Thoracic aorta (tissue), 2 donors: Measurements from ENCODE around the gene BFSP1. TPM values are rescaled to one million over a fixed set of nuclear protein-coding genes. Genes with fewer than 3 reads are reported as not detected.

Experiments
- ATAC-seq: fragments of 150-250 bp; one replicate; pipeline ENCODE4 v1.8.0; 2017; ENCODE audit warnings: low read depth; ENCODE audit not compliant: insufficient number of reproducible peaks, low FRiP score
- DNase-seq: peaks from one replicate; pipeline ENCODE4 v3.0.0-alpha.2; 2020; ENCODE audit warnings: low spot score
- H3K27ac ChIP-seq, 2 donors: fragments of 200-600 bp; sonication (generic); 1 replicate in 1 of 2; 2 replicates in 1 of 2; pipeline ENCODE4 v1.5.1; 2016; ENCODE audit warnings: mild to moderate bottlenecking in 2 of 2, moderate library complexity in 2 of 2
- H3K27me3 ChIP-seq: fragments of 200-600 bp; sonication (generic); replicated peaks from 2 replicates; pipeline ENCODE4 v1.6.0; 2016; ENCODE audit warnings: mild to moderate bottlenecking; ENCODE audit not compliant: insufficient read depth
- H3K36me3 ChIP-seq: fragments of 200-600 bp; sonication (generic); one replicate; pipeline ENCODE4 v1.5.1; 2016
- H3K4me1 ChIP-seq, 2 donors: fragments of 200-600 bp; sonication (generic); 1 replicate in 1 of 2; 2 replicates in 1 of 2; pipeline versions ENCODE4 v1.5.1 to v1.6.0; 2016; ENCODE audit warnings: low read depth in 2 of 2, mild to moderate bottlenecking in 1 of 2; ENCODE audit not compliant: control insufficient read depth in 1 of 2
- H3K4me3 ChIP-seq: fragments of 200-600 bp; sonication (generic); 2 replicates; pipeline ENCODE4 v1.5.1; 2016; ENCODE audit warnings: mild to moderate bottlenecking
- H3K9me3 ChIP-seq: fragments of 200-600 bp; sonication (generic); 2 replicates; pipeline ENCODE4 v1.5.1; 2016
- total RNA-seq, 2 donors: library from RNA; depleted of rRNA; stranded (reverse); fragments of >200 nt; gene quantifications; one replicate each; pipeline versions ENCODE4 v1.1.0 to v1.2.3, GENCODE V29; 2016
- TF ChIP-seq, protein P1 (sequence below): fragments of 200-600 bp; sonication (generic); IDR thresholded peaks from one replicate; pipeline ENCODE4 v1.5.1; 2019; ENCODE audit warnings: antibody characterized with exemption

Gene BFSP1
- total RNA-seq, 2 donors from 2014 or later, result 2.4 to 3.0 TPM

GRCh38 chr20:17523326-17523725, 7.9 kb downstream of the BFSP1 start:
- Histone ChIP-seq H3K9me3 (no peaks in the 10 kb centered on the region), H3K27ac (no peak overlapping the region), H3K4me3 (no peak overlapping the region), H3K36me3 (no peaks in the 10 kb centered on the region), H3K27me3 (no peaks in the 10 kb centered on the region), H3K4me1 (no peaks in the 10 kb centered on the region)
- ATAC-seq (no peak), DNase-seq (no peak)
- TF ChIP-seq, protein P1, sequence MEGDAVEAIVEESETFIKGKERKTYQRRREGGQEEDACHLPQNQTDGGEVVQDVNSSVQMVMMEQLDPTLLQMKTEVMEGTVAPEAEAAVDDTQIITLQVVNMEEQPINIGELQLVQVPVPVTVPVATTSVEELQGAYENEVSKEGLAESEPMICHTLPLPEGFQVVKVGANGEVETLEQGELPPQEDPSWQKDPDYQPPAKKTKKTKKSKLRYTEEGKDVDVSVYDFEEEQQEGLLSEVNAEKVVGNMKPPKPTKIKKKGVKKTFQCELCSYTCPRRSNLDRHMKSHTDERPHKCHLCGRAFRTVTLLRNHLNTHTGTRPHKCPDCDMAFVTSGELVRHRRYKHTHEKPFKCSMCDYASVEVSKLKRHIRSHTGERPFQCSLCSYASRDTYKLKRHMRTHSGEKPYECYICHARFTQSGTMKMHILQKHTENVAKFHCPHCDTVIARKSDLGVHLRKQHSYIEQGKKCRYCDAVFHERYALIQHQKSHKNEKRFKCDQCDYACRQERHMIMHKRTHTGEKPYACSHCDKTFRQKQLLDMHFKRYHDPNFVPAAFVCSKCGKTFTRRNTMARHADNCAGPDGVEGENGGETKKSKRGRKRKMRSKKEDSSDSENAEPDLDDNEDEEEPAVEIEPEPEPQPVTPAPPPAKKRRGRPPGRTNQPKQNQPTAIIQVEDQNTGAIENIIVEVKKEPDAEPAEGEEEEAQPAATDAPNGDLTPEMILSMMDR, result no peak

DNA sequence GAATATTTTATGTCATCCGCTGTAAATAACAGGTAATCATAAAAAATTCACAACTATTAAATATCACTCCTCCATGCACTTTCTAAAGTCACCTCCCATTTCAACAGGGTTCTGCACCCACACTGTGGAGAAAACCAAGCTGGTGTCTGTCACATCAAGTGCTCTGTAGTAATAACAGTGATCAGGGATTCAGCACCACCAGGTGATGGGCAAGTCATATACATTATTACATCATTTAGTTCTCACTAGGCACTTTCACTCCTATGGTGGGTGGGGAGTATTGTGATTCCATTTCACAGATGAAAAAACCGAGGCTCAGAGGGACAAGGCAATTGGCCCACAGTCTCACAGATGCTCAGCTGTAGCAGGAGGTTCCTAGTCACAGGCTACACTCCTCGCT, 8.7 kb downstream of the BFSP1 start:
- Histone ChIP-seq H3K4me1 (no peaks in the 10 kb centered on the region), H3K4me3 (no peak overlapping the region), H3K27ac (no peak overlapping the region), H3K36me3 (no peaks in the 10 kb centered on the region), H3K27me3 (no peaks in the 10 kb centered on the region), H3K9me3 (no peaks in the 10 kb centered on the region)
- no peak for DNase-seq
- no peak for ATAC-seq
- TF ChIP-seq, protein P1, result no peak

DNA sequence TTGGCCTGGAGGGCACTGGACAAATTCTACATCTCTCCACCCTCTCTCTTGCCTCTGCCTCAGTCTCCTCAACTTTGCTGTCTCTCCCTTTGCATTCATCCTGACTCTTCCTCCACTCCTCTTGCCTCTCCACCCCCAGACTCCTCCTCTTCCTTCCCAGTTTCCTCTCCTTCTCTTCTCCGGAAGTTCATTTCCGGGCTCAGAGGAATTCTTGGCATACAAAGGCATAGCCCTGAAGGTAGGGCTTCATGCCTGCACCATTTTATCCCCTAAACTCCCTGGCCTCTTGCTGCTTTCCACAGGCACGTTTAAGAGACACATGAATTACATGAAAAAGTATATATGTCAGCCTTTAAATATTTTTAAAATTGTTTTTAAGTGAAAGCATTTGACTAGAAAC, 10.6 kb downstream of the BFSP1 start:
- Histone ChIP-seq H3K4me1 (no peaks in the 10 kb centered on the region), H3K9me3 (no peaks in the 10 kb centered on the region), H3K36me3 (no peaks in the 10 kb centered on the region), H3K27me3 (no peaks in the 10 kb centered on the region), H3K4me3 (no peak overlapping the region), H3K27ac (no peak overlapping the region)
- TF ChIP-seq, protein P1, result no peak
- no peak for DNase-seq
- no peak for ATAC-seq

GRCh38 chr20:17519606-17520285, 11.4 kb downstream of the BFSP1 start:
- ATAC-seq (no peak), DNase-seq (no peak)
- TF ChIP-seq, protein P1, result no peak
- Histone ChIP-seq H3K4me1 (no peaks in the 10 kb centered on the region), H3K36me3 (no peaks in the 10 kb centered on the region), H3K27ac (no peak overlapping the region), H3K9me3 (no peaks in the 10 kb centered on the region), H3K27me3 (no peaks in the 10 kb centered on the region), H3K4me3 (no peak overlapping the region)

- Histone ChIP-seq H3K27me3 (no peaks in the 10 kb centered on the region), H3K4me3 (no peak overlapping the region), H3K27ac (no peak overlapping the region), H3K36me3 (no peaks in the 10 kb centered on the region), H3K9me3 (no peaks in the 10 kb centered on the region), H3K4me1 (no peaks in the 10 kb centered on the region)
- no peak for ATAC-seq
- TF ChIP-seq, protein P1, result no peak
- DNase-seq, result no peak
These were observed 12.7 kb downstream of the BFSP1 start for GRCh38 chr20:17518339-17519052.
